H7 (cell line): ENCODE results near the gene ACVR2B. TPM values are rescaled to one million over a fixed set of nuclear protein-coding genes. Genes with fewer than 3 reads are reported as not detected.
A peak's percentile ranks its signal among the peaks of the same experiment; 100 is the strongest.

Experiments used
- DNase-seq: peaks from one replicate; pipeline ENCODE4 v3.0.0; 2012
- H3K27me3 ChIP-seq: 2 replicates; pipeline ENCODE4 v1.6.0; 2011; ENCODE audit warnings: mild to moderate bottlenecking, low read length; ENCODE audit not compliant: control insufficient read depth, insufficient read depth
- H3K36me3 ChIP-seq: replicated peaks from 2 replicates; pipeline ENCODE4 v1.5.1; 2011; ENCODE audit warnings: low read length; ENCODE audit not compliant: control insufficient read depth, insufficient read depth
- H3K4me3 ChIP-seq: 2 replicates; pipeline ENCODE4 v1.5.1; 2011; ENCODE audit warnings: low read depth, mild to moderate bottlenecking, control low read depth, low read length, moderate library complexity; ENCODE audit not compliant: insufficient read depth
- total RNA-seq: library from RNA; depleted of rRNA; stranded (reverse); fragments of >200 nt; shearing (Covaris generic); gene quantifications from 2 replicates; pipeline ENCODE4 v1.2.3, GENCODE V29; 2014

Gene ACVR2B
- total RNA-seq, 1 experiment from 2014 or later = 39.0 TPM

DNA sequence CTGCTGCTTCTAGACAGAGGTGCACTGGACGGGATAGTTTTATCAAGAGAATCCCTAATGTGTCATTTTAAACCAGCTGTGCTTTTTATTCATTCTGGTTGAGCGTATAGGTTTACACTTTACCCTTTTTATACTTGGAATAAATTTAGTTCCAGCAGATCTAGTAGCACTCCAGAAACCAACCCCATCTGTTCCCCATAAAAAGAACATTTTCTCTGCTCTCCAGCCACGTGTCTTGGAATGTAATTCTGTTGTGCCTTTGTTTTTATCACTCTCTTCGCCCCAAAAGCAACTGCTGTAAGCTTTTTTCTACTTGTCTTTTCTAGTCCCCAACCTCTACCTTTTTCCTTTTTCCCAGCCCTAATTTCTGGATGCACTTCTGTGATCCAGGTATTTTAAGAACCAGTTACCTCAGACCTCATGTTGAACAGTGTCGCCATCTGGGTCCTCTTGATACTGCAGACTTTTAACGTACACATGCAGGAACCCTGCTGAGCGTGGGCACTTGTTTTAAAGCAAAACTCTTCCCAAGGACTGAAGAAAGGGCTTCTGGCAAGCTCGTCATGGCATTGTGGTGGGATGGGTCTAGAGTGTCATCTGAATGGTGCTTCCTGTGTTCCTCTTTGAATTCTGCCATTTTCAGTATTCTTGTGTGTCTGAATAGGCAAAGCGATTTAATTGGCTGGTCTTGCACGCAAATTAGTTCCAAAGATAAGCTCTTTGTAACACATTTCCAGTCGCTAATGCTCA is 36.8 kb downstream of the ACVR2B start:
- Histone ChIP-seq H3K4me3 (no peak overlapping the region), H3K27me3 (no peaks in the 10 kb centered on the region), H3K36me3 (peaks cover 1% of the 10 kb centered on the region)
- no peak for DNase-seq

DNA sequence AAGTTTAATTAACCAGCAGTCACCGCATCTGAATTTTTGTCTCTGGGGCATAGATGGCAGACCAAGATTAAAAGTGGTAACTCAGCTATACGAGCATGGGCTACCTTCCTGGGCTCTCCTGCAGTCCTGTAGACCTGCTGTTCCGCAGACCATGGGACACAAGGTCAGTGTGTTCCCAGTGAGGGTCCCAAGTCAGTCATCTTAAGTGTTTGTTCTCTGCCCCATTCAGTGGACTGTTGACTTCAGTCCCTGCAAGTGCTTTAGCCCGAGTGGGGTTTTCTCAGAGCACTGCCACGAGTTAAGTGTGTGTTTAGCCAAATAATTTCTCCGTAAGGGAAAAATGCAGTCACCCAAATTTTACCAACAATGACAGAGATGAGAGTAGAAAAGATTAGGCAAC is 37.5 kb downstream of the ACVR2B start:
- H3K36me3 ChIP-seq = peaks cover 1% of the 10 kb centered on the region
- no peak overlapping the region for H3K4me3 ChIP-seq
- no peak for DNase-seq
- no peaks in the 10 kb centered on the region for H3K27me3 ChIP-seq

DNA sequence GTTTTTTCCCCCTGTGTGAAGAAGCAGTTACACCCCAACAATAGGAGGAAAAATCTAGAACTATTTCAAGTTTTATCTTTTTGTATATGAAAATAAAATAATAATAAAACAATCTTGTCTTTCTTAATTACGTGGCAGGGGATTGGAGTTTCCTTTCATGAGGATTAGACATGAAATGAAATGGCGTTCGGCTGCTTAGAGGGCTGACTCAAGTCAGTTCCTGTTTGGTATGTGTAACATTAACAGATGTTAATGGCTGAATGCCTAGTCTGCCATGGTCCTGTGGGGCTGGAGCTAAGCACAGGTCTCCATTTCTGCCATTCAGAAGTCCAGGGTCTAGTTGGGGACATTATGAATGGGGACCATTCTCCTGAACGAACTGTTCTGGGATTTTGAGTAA is 39.3 kb downstream of the ACVR2B start:
- Histone ChIP-seq H3K4me3 (no peak overlapping the region), H3K36me3 (no peaks in the 10 kb centered on the region; the same call in 1 of the 2 replicates), H3K27me3 (no peaks in the 10 kb centered on the region)
- DNase-seq = no peak

DNA sequence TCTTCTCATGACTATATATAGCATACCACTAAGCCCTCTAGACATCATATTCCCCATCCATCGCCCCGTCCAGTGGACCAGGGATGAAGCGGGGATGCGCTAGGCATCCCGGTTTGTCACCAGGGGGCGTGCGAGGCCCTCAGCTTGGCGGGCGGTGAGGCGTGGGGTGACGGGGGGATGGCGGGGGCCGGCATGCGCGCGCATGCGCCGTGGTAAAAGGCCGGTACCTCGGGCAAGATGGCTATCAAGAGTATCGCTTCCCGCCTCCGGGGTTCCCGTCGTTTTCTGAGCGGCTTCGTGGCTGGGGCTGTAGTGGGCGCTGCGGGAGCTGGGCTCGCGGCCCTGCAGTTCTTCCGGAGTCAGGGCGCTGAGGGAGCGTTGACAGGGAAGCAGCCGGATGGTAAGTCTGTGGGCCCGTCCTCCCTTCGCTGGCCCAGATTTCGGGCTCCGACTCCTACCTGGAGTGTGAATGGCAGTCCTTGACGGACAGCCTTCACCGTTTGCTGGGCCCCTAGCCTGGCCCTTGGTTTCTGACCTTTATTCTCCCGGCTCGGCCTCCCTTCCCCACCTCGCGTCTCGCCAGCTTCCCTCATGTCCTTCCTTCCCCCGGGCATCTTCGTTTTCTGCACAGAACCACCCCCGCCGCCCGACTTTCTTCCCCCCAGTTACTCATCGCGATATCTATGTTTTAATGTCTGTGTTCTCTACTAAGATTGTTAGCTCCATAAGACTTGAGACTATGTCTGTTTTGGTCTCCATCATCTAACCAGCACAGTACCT is 42.6 kb downstream of the ACVR2B start, which contains the start of gene EXOG:
Gene EXOG (plus strand): TSS at position 210 of the 780 bp plus-strand sequence. CDS start 28 bp downstream, at position 238.
- Histone ChIP-seq H3K27me3 (no peaks in the 10 kb centered on the region), H3K4me3 (peak within 1 kb of the TSS; percentile 64), H3K36me3 (peaks cover 1% of the 10 kb centered on the region; the same call in 1 of the 2 replicates)
- peak; percentile 99 for DNase-seq

DNA sequence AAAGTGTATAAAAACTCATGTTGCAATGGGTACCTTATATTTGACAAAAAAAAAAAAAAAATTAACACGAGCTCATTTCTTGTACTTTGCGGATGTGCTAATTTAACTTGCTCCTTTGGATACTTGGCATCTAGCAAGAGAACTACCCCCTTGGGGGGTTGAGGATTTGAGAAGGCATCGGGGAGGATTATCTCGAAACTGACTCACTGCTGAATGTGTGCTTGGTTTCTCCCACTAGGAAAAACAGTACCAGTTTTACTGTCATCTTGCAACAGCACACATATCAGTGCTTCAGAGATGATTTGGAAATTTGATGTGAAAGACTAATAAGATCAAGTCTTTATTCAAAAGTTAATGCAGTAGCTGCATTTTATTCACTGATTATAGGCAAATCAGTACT is 43.3 kb downstream of the ACVR2B start:
- Histone ChIP-seq H3K4me3 (peak overlapping the region; percentile 64), H3K27me3 (no peaks in the 10 kb centered on the region), H3K36me3 (peaks cover 1% of the 10 kb centered on the region; the same call in 1 of the 2 replicates)
- DNase-seq = peak; percentile 45

DNA sequence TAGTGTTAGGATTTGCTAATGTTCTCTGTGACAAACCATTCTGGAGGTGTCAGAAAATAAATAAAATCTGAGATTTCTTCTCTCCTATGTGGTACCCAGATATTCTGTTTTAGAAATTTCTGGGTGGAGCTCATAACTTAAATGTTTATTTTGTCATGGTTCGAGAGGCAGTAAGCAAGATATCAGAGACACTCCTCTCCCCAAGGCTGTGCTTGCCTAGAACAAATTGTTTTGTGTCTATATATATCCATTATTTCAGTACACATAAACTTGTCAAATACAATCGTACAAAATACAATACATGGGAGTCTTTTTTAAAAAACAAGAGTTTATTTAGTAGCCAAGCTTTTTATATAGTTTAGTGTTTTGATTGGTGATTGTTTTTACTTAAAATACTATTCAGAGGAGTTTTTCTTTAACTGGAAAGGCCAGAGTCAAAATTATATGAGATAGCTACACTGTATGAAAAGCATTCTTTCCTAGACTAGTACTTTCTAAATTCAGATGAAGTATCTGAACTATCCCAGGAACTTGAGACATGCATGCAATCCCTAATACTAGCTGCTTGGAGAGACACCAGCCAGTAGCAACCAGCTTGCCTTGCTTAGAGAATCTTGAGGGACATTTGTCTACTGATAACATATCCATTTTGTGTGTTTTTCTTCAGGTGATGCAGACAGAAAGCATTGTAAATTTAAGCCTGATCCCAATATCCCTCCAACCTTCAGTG is 47.2 kb downstream of the ACVR2B start:
- H3K4me3 ChIP-seq = no peak overlapping the region
- DNase-seq = no peak
- H3K27me3 ChIP-seq = no peaks in the 10 kb centered on the region
- peaks cover 1% of the 10 kb centered on the region; the same call in 1 of the 2 replicates for H3K36me3 ChIP-seq

DNA sequence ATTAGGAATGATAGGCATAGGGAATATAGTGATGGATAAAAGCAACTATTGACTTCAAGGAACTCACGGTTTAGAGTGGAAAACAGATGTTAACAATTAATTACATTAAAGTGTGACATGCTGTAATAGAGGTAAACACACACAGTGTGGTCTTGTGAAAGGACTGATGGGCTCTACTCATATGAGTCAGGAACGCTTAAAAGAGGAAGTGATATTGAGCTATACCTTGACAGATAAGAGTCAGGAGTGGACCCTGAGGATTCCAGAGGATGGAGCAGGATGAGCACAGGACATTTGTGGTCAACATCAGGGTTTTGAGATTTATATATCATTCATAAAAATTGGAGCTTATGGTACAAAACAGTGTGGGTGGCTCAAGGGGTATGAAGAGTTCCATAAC is 53.4 kb downstream of the ACVR2B start:
- Histone ChIP-seq H3K27me3 (no peaks in the 10 kb centered on the region), H3K4me3 (no peak overlapping the region), H3K36me3 (no peaks in the 10 kb centered on the region; the same call in 1 of the 2 replicates)
- no peak for DNase-seq

DNA sequence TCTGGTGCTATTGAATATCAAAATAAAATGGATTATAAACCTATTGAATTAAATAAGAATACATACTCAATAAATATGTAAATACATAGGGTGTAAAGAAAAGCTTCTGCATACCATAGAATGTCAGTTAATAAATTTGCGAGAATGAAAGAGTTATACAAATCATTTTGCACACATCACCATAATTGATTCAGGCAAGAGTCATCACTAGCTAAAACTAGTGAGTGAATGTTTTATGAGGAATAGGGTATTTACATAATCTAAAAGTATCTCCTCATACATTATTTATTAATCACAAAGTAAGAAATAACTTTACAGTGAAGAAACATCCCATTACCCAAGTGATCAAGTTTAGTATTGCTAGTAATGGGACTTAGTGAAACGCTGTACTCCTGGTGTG is 56.0 kb downstream of the ACVR2B start:
- Histone ChIP-seq H3K36me3 (no peaks in the 10 kb centered on the region; the same call in 1 of the 2 replicates), H3K27me3 (no peaks in the 10 kb centered on the region), H3K4me3 (no peak overlapping the region)
- DNase-seq = no peak

DNA sequence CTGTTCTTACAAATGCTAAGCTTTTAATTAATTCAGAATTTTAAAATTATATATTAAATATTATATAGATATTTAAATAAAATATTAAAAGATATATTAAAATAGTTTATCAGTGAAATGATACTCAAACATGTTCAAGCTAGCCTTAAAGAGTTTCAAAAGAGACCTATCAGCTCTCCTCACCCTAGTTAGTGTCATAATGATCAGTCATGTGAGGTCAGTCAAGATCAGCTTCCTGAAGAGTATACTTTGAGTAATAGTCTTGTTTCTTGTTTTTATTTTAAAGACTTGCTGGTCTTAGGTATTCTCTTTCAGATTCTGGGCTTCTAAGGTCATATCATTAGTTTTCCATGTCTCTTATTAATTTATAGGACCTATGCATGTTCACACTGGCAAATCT is 56.9 kb downstream of the ACVR2B start:
- no peak for DNase-seq
- Histone ChIP-seq H3K36me3 (peaks cover 2% of the 10 kb centered on the region; the same call in 1 of the 2 replicates), H3K4me3 (no peak overlapping the region), H3K27me3 (no peaks in the 10 kb centered on the region)

DNA sequence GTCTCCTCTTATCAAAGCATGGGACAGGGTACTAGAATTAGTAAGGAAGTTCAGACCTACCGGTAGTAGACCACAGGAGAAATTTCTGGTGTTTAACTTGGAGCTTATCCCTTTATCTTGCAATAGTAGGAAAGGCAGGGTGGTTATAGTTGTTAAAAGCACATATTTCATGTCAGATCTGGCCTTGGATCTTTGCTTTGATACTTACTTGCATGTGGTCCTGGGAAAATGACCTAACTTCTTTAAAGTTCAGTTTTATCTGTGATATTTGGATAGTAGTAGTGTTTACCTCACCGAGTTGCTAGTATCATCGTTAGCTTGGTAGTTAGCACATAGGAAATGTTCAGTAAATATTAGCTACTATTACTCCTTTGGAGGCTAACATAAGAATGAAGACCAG is 57.9 kb downstream of the ACVR2B start:
- H3K4me3 ChIP-seq = no peak overlapping the region
- DNase-seq = no peak
- H3K27me3 ChIP-seq = no peaks in the 10 kb centered on the region
- peaks cover 2% of the 10 kb centered on the region; the same call in 1 of the 2 replicates for H3K36me3 ChIP-seq

DNA sequence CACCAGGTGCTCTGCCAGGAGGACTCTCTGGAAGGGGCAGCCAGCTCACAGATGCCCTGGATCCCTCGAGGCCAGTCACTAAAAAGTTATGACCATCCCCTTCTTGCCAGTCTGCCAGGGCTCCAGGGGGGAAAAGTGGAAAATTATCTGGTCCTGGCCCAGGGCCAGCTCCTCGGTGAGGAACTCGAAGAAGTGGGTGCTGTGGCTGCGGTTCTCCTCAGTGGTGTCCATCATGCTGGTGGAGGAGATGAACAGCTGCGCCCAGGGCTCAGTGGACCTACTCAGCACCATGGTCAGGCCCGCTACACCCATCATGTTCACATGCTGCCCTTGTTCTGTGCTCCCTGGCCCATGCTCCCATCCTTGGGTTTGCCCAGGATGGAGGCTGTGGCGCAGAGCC is 61.7 kb downstream of the ACVR2B start:
- no peaks in the 10 kb centered on the region for H3K27me3 ChIP-seq
- H3K4me3 ChIP-seq = no peak overlapping the region
- no peak for DNase-seq
- 0 out of 2 replicates have a peak, but pooled peaks cover 2% of the 10 kb centered on the region for H3K36me3 ChIP-seq

DNA sequence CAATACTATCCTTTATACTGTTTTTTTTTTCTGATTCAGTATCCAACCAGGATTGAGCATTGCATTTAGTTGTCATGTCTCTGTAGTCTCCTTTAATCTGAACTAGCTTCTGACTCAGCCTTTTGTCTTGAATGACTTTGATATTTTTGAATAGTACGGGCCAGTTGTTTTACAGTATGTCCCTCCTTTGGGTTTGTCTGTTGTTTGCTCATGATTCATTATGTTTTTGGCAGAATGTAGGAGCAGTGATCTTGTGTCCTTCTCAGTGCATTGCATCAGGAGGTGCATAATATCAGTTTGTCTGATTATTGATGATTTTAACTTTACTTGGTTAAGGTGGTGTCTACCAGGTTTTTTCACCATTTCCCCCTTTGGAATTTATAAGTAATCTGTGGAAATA is 63.0 kb downstream of the ACVR2B start:
- no peak for DNase-seq
- no peak overlapping the region for H3K4me3 ChIP-seq
- 0 out of 2 replicates have a peak, but pooled peaks cover 2% of the 10 kb centered on the region for H3K36me3 ChIP-seq
- H3K27me3 ChIP-seq = no peaks in the 10 kb centered on the region

DNA sequence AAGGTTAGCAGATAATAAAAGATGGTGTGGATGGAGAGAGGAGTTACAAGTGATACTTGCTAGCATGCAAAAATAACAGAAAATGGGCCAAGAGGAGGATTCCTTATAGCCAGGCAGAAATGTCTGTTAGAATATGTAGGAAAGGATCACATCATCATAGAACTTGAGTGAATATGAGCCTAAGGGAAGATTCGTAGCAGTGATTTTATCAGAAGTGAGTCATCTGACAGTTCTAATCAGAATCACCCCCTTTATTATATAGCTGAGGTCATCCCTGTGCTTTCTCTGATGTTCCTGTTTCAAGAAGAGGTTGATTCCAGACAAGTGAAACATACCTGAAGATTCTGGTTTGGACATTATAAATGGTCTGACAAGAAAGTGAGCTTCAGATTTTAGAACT is 65.3 kb downstream of the ACVR2B start:
- DNase-seq = no peak
- Histone ChIP-seq H3K27me3 (no peaks in the 10 kb centered on the region), H3K4me3 (no peak overlapping the region), H3K36me3 (peaks cover 3% of the 10 kb centered on the region)

DNA sequence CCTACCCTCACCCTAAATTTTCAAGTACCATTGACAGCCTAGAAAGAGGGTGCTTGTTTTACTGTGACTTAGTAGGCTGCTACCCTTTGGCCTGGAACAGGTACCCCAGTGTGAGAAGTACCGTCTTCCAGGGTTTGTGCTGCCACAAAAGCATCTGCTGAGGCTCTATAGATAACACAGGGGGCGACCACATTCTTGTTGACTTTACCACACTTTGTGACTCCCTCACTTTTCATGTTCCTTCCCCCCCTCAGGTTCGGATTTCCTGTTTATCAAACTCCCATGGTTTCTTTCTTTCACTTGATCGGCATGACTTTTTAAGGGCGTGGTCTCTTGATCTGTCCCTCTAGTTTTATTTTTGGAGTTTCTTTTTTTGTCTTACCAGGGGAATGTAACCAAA is 66.0 kb downstream of the ACVR2B start:
- H3K36me3 ChIP-seq = peaks cover 7% of the 10 kb centered on the region
- H3K4me3 ChIP-seq = no peak overlapping the region
- peak; percentile 57 for DNase-seq
- no peaks in the 10 kb centered on the region for H3K27me3 ChIP-seq
